GM12878 (cell line): ENCODE measurements around the gene EEF1G. TPM values are rescaled to one million over a fixed set of nuclear protein-coding genes. Genes with fewer than 3 reads are reported as not detected.
"Not testable (repeated sequence)": the region's sequence is repeated elsewhere in the genome, so short reads cannot be mapped to it uniquely, and the experiment has no call there.

Source experiments
- ATAC-seq: fragments of 200-7000 bp; cut with Tn5 transposase; 3 replicates; pipeline ENCODE4 v1.9.1; 2020; ENCODE audit warnings: mild to moderate bottlenecking, moderate library complexity
- BruUV-seq: library from RNA; stranded (reverse); fragments of 400-500 nt; replicated peaks from 2 replicates; lab custom pipeline; 2021; lab: Mats Ljungman, UMichigan
- CTCF ChIA-PET: fragments of 300-600 bp; sonication (Branson Sonifier 250); formaldehyde crosslinking; extraction: SDS; loops from one replicate; lab custom pipeline; 2021; ENCODE audit warnings: inconsistent platforms; lab: Yijun Ruan, JAX
- POLR2A ChIA-PET: fragments of 350-600 bp; formaldehyde crosslinking; extraction: SDS; loops from one replicate; lab custom pipeline; 2021; ENCODE audit warnings: inconsistent platforms; lab: Charles Lee
- RAD21 ChIA-PET: fragments of 300-600 bp; sonication (Branson Sonifier 250); formaldehyde crosslinking; loops from one replicate; lab custom pipeline; 2023; ENCODE audit warnings: antibody characterized with exemption; ENCODE audit not compliant: unreplicated experiment; lab: Charles Lee
- SMC1A ChIA-PET: fragments of 300-600 bp; sonication (Branson Sonifier 250); formaldehyde crosslinking; loops from one replicate; lab custom pipeline; 2023; ENCODE audit not compliant: unreplicated experiment, uncharacterized antibody; lab: Charles Lee
- DNase-seq: peaks from one replicate; pipeline ENCODE4 v3.0.0-alpha.2; 2011; ENCODE audit warnings: low read depth, low spot score
- FAIRE-seq: peaks from 3 replicates; lab custom pipeline; 2011; peaks lifted over from hg19 to GRCh38; lab: Jason Lieb, UNC
- H2AFZ ChIP-seq: 2 replicates; pipeline ENCODE4 v1.6.0; 2011; ENCODE audit warnings: low read depth, low read length, control low read depth; ENCODE audit not compliant: control insufficient read depth
- H3K27ac ChIP-seq: 2 replicates; pipeline ENCODE4 v1.5.1; 2011; ENCODE audit warnings: control low read depth; ENCODE audit not compliant: control insufficient read depth, insufficient read depth
- H3K27me3 ChIP-seq, 2 experiments: replicated peaks in 1 of 2; 2 replicates each; pipeline versions ENCODE4 v1.6.0 to v1.6.1; 2011; ENCODE audit warnings: low read length in 1 of 2; ENCODE audit not compliant: control insufficient read depth in 2 of 2, insufficient read depth in 2 of 2
- H3K36me3 ChIP-seq, 2 experiments: 2 replicates each; pipeline ENCODE4 v1.5.1; 2011; ENCODE audit warnings: low read length in 1 of 2; ENCODE audit not compliant: control insufficient read depth in 2 of 2, insufficient read depth in 2 of 2
- H3K4me1 ChIP-seq: 2 replicates; pipeline ENCODE4 v1.6.1; 2011; ENCODE audit warnings: mild to moderate bottlenecking, low read length, moderate library complexity, mixed read lengths; ENCODE audit not compliant: control insufficient read depth, insufficient read depth
- H3K4me2 ChIP-seq: 2 replicates; pipeline ENCODE4 v1.6.0; 2011; ENCODE audit warnings: control low read depth; ENCODE audit not compliant: control insufficient read depth, insufficient read depth
- H3K4me3 ChIP-seq: fragments of 200-600 bp; sonication (generic); 2 replicates; pipeline ENCODE4 v1.5.1; 2016
- H3K79me2 ChIP-seq: 2 replicates; pipeline ENCODE4 v1.6.0; 2011; ENCODE audit warnings: low read length; ENCODE audit not compliant: control insufficient read depth, insufficient read depth
- H3K9ac ChIP-seq: 2 replicates; pipeline ENCODE4 v1.8.0; 2011; ENCODE audit warnings: low read length, control low read depth, mixed read lengths; ENCODE audit not compliant: control insufficient read depth, insufficient read depth
- H3K9me3 ChIP-seq: replicated peaks from 3 replicates; pipeline ENCODE4 v1.5.1; 2011; ENCODE audit warnings: mild to moderate bottlenecking, low read length; ENCODE audit not compliant: control insufficient read depth, insufficient read depth
- H4K20me1 ChIP-seq: 2 replicates; pipeline ENCODE4 v1.6.0; 2011; ENCODE audit not compliant: control insufficient read depth, insufficient read depth
- ATF7 ChIP-seq: fragments of 450-650 bp; IDR thresholded peaks from 2 replicates; pipeline ENCODE4 v1.6.1; 2016; ENCODE audit warnings: low read depth, mild to moderate bottlenecking
- SPI1 ChIP-seq: IDR thresholded peaks from 2 replicates; pipeline ENCODE4 v1.6.1; 2011; ENCODE audit warnings: low read depth, mild to moderate bottlenecking, low read length, moderate library complexity, borderline replicate concordance; ENCODE audit not compliant: insufficient read depth
- WGBS: methylation state at CpG from one replicate; pipeline ENCODE4 v1.1.6; 2016; ENCODE audit warnings: low lambda C conversion rate; ENCODE audit not compliant: insufficient replicate concordance, insufficient coverage; ENCODE audit errors: missing lambda C conversion rate; 5-methylcytosine and 5-hydroxymethylcytosine counted together
- in situ Hi-C: fragments of 300-500 bp; cut with MboI; formaldehyde crosslinking; loops from 9 replicates; pipeline ENCODE4 v1.14.3; 2018; ENCODE audit warnings: mixed read lengths
- intact Hi-C: fragments of 100-400 bp; cut with micrococcal nuclease; formaldehyde crosslinking; loops from one replicate; pipeline ENCODE4 v1.14.2; 2022; ENCODE audit not compliant: unreplicated experiment
- polyA plus RNA-seq, 11 experiments: library from polyadenylated mRNA; depleted of rRNA in 4 of 11; unstranded in 6 of 11; stranded (reverse) in 5 of 11; fragments of >200 nt; fragmentation: Nextera tagmentation in 4 of 11; fragmentation: Illumina TruSeq in 1 of 11; extraction: Ambion mirVana in 4 of 11; extraction: Trizol in 1 of 11; gene quantifications; 1 replicate in 1 of 11; 2 replicates in 10 of 11; pipeline versions ENCODE4 v1.2.1 to v1.2.3, GENCODE V29; 2011 to 2016; ENCODE audit warnings: inconsistent platforms in 2 of 11, missing spikeins in 2 of 11, low read depth in 1 of 11
- total RNA-seq, 4 experiments: library from RNA; depleted of rRNA in 3 of 4; stranded (reverse); fragments of >200 nt in 3 of 4; fragmentation: Illumina TruSeq in 1 of 4; extraction: Trizol in 1 of 4; gene quantifications; 2 replicates each; pipeline versions ENCODE4 v1.2.1 to v1.2.3, GENCODE V29; 2013 to 2021

EEF1G gene
- total and polyA plus RNA-seq, 10 of the 15 experiments (the other 5 are each of a cell fraction or from before 2014, with no cell fraction given) = 850 to 2,739 (median 2,277) TPM

DNA sequence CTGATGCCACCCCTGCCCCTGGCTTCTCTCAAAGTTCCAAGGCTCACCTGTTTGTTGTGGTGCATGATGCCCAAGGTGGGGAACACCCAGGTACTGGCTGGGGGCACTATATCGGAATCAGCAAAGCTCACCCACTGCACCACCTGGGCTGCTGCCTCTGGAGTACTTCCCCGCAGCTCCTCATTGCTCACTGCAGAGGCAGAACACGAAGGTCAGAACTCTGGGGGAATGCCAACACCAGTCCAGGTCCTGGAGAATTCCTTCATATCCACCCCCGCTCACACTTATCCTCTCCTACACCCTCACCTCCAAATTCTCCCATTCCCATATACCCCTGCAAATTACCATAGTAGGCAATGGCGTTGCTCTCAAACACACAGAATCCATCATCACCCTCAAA is 2.2 kb downstream of the EEF1G start:
- H3K4me1 ChIP-seq = peaks cover 27% of the 10 kb centered on the region
- ATAC-seq, BruUV-seq, H3K27me3 ChIP-seq, DNase-seq, H4K20me1 ChIP-seq, intact Hi-C loops, in situ Hi-C loops, H2AFZ ChIP-seq, H3K27ac ChIP-seq, FAIRE-seq, H3K9me3 ChIP-seq: not testable (repeated sequence)
- POLR2A ChIA-PET = interaction anchor here (4.7 to 5.0 kb wide), 2 partner anchors 12 to 20 kb away, joined by 29 to 37 read pairs; partner anchors contain the start of gene TUT1
- CTCF ChIA-PET = interaction anchor here (3.1 to 4.4 kb wide), 2 partner anchors 13 to 29 kb away, joined by 18 to 56 read pairs; no protein-coding TSS in a partner anchor
- H3K4me3 ChIP-seq = peak overlapping the region; percentile 99; the same call in 1 of the 2 replicates
- peak overlapping the region; percentile 98 for H3K9ac ChIP-seq
- H3K79me2 ChIP-seq = peaks cover 70% of the 10 kb centered on the region
- SMC1A ChIA-PET = interaction anchor here (1.2 to 2.9 kb wide), 2 partner anchors 11 to 14 kb away, joined by 3 to 15 read pairs; no protein-coding TSS in a partner anchor
- peaks cover 12 to 39% of the 10 kb centered on the region in 2 experiments for H3K36me3 ChIP-seq
- RAD21 ChIA-PET = interaction anchor here (0.5 to 3.3 kb wide), 6 partner anchors 10 to 147 kb away, joined by 3 to 14 read pairs (median 6); partner anchors contain the start of gene TUT1
- H3K4me2 ChIP-seq = peak overlapping the region; percentile 80
- WGBS = 97% methylated on average over 5 of the region's 5 CpGs

DNA sequence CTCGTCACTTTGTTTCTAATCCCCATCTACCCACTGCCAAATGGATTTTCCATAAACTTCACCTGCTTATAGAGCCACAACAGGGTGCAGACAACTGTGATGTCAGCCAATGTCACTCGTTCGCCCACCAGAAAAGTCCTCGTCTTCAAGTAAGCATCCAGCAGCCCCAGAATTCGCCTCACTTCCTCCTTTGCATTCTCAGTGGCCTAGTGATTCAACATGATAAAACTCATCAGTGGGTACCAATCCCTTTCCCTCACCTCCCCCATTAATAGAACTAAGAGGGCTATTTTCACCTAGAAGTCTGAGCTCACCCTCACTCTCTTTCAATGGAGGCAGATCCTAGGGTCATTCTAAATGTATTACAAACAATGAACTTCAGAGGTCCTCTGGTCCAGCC is 2.8 kb downstream of the EEF1G start:
- Histone ChIP-seq H3K9ac (peak overlapping the region; percentile 4; the same call in 1 of the 2 replicates), H3K4me3 (0 out of 2 replicates have a peak overlapping the region, but pooled peaks have one; percentile 99), H3K79me2 (peaks cover 75% of the 10 kb centered on the region), H3K36me3 (peaks cover 13 to 39% of the 10 kb centered on the region in 2 experiments), H3K4me2 (peak overlapping the region; percentile 80), H3K4me1 (peaks cover 27% of the 10 kb centered on the region)
- in situ Hi-C loops, H3K9me3 ChIP-seq, H3K27ac ChIP-seq, H4K20me1 ChIP-seq, H2AFZ ChIP-seq, ATAC-seq, DNase-seq, BruUV-seq, H3K27me3 ChIP-seq, intact Hi-C loops: not testable (repeated sequence)
- TF ChIP-seq SPI1 = peak; percentile 55; the same call in 1 of the 2 replicates
- peak; percentile 12; the same call in 1 of the 2 replicates for TF ChIP-seq ATF7
- CTCF ChIA-PET = interaction anchor here (3.1 to 4.4 kb wide), 2 partner anchors 13 to 28 kb away, joined by 18 to 56 read pairs; no protein-coding TSS in a partner anchor
- SMC1A ChIA-PET = interaction anchor here (1.1 to 2.9 kb wide), 4 partner anchors 11 to 94 kb away, joined by 3 to 15 read pairs (median 7); partner anchors contain the start of genes C11orf98 and CSKMT
- FAIRE-seq = peak; percentile 92
- WGBS = 72% methylated on average over 5 of the region's 5 CpGs
- POLR2A ChIA-PET = interaction anchor here (1.0 to 4.7 kb wide), 2 partner anchors 12 to 18 kb away, joined by 3 to 29 read pairs; no protein-coding TSS in a partner anchor
- RAD21 ChIA-PET = interaction anchor here (0.5 to 3.3 kb wide), 6 partner anchors 9 to 146 kb away, joined by 3 to 14 read pairs (median 6); partner anchors contain the start of gene TUT1
